HG03469 (cell line): ENCODE results near the gene BTRC.
"Not testable (repeated sequence)": the region's sequence is repeated elsewhere in the genome, so short reads cannot be mapped to it uniquely, and the experiment has no call there.

ENCODE experiments used
- ATAC-seq: cut with Tn5 transposase; IDR thresholded peaks from one replicate; pipeline ENCODE4 v1.9.1; 2021; ENCODE audit warnings: mild to moderate bottlenecking, moderate library complexity, moderate number of reproducible peaks; ENCODE audit not compliant: unreplicated experiment

BTRC gene

DNA sequence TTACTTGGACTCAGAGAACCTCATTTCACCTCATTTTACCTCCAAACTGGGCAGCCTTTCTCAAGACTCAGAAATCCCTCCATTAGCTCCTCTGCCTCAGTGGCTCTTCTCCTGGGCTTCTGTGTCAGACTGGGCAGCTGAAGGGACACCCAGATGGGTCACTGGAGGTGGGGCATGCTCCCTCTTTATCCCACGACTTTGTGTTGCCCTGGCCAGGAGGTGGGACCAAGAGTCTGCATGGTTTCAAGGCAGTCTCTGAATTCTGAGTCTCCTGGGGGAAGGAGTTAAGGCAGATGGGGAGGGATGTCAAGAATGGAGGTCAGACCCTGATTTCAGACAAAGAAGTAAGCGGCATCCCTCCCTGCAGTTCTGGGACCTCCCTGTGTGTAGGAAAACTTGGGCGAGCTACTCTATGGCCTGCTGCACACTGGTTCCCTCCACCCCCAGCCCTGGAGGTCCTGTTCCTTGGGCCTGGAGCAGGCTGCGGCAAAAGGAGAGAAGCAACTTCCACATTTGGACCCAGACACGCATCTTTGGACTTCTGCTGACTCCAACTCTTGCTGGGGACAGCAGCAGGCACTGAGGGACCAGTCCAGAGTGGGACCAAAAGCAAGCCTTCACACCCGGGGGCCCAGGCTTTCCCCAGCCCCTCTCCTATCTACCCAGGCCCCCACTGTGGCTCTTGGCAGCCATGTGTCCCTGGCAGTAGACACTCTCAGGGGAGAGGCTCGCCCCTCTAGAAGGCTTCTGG is 223.3 kb downstream of the BTRC start:
- no peak for ATAC-seq

DNA sequence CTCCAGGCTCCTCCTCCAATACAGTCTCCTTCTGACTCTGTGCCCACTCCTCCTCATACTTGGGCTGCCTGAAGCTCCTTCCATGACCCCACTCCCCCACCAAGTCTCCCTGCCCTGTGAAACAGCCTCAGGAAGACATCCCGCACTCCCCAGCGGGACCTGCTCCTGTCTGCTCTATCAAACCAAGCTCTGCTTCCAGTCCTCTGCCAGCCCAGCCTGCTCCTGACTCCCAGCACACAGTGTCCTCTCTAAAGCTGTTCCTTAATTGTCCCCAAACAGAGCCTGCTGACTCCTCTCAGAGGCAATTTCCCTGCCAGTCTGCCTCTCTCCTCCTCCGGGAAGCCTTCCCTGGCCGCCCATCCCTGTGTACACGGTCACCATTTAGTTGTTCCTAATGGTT is 224.2 kb downstream of the BTRC start:
- ATAC-seq: no peak

DNA sequence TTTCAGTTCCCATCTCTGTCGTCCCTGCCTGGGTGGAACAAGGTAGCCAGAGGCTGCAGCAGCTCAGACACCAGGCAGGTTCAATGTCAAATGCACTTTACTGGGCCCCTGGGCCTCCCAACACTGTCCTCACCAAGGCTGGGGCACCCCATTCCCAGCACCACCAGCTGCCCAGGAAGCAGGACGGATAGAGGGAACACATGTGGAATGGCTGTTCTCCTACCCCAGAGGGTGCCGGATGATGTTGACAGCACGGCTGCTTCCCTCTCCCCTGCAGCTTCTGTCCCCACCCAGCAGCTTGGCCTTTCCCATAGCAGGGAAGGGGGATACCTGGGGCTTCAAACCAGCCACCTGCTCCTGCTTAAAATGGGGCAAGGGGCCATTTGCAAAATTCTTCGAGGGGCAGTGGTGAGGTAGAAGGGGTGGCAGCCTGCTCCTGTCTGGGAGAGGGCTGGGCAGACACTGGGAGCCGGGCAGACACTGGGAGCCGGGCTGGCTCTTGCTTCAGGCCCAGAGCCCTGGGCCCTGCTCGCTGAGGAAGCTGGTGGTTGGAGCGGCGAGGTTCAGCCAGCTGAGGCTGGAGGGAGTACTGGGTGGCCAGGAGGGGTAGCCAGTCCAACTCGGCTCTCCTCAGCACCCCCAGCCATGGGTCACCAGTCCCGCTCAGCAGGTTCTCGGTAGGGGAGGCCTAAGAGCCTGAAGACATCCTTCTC is 225.0 kb downstream of the BTRC start:
- no peak for ATAC-seq

DNA sequence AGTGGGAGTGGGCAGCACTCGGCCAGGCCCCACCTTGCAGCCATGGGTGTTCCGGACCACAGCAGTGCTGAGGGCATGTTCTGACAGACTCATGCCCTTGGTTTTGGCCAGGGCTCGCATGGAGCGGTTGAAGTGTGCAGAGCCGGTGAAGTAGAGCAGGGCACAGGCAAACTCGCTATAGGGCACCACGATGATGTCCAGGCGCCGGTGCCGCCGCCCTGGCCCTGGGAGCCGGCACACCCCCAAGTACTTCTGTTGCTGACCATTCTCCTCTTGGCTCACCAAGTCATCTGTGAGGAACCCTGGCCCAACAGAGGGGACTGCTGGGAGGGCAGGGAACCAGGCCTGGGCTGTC is 225.5 kb downstream of the BTRC start:
- no peak for ATAC-seq

DNA sequence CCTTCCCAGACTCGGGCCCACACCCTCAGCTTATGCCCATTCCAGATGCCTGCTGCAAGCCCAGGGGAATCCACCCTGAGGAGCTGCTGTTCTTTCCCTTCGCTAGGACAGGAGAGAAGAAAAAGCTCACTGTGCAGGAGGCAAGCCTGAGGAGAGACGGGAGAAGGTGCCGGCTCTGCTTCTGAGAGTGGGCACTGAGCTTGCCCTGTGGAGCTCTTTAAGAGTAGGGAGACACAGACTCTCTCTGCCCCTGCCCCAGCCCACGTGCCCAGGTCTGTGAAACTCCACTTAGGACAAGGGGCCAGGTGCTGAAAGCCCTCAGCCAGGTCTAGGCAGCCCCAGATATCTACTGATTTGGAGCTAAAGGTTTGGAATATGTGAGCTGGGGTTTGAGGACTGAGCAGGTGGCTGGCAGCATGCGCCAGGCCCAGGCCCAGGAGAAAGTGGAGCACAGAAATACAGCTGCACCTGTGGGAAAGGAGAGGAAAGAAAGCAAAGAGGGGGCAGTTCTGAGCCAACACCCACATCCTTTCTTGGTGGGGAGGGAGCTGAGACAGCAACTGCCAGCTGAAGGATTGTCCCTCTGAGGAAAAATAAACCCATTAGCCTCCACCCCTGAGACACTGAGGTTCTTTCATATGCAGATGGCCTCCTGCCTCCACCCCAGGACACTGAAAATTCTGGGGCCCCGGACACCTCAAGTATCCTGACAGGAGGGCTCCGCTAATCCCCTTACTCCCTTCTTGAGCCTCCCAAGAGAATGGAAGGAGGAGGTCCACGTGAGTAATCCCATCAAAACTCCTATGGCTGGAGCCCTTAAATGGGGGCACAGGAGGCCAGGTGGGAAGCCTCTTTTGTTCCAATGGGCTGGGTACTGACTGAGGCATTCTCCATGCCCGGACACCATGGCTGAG is 226.8 kb downstream of the BTRC start:
- ATAC-seq: no peak

DNA sequence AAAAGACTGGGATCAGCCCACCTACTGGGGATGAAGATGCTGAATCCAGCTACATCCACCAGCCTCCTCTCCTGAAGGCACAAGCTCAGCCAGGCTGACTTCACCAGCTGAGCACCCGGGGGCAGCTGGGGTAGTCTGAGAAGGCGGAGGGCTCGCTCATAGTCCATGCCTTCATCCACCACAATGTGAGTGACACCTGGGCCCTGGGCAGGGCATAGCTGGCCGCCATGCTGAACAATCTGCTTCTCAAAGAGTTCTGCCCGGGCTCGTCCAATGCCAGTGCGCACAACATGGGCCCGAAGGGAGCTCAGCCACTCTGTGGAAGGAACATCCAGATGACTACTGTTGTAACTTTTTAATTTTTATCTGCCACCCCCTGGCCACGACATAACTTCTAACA is 231.9 kb downstream of the BTRC start:
- no peak for ATAC-seq

DNA sequence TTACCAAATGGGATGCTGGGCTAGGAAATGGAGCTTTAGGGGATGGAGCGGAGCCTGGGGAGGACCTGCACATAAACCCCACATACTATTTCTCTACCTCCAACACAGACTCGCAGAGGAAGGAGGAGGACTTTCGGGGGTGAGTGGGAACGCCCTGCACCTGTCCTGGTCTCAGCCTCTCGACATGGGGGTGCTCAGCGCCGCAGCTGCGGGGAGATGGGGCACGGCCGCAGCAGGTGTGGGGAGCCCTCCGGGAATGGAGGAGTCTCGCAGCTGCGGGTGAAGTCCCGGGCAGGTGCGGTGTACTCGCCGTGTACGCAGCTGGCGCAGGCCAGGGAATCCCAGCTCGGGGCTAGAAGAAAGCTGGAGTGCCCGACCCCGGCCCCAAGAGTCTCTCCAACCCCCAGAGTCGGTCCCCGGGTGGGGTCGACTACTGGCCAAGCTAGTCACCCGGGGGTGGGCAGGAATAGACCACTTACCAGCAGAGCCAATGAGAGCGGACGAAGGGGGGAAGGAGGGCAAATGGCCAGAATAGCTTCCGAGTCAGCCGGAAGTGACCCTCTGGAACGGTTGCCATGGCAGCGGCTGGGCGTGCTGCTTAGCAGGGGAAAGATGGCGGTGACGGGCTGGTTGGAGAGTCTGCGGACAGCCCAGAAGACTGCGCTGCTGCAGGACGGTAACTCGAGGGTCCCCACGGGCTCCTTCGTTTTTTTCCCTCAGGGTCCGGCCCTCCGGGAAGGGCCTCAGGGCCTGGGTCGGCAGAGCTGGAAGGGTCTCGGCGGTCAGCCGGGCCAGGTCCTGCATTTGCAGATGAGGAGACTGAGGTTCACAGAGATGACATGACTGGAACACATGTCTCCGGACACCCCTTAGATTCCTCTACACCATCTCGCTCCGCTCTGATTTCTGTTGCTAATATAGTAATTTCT is 234.0 kb downstream of the BTRC start, which contains the start of the genes DPCD and POLL:
DPCD (plus strand) TSS at position 597 of the 929 bp plus-strand sequence; CDS start at position 613, 16 bp downstream.
POLL (minus strand) TSS at position 533 of the 929 bp plus-strand sequence. CDS start 897 bp downstream, outside the sequence.
- peak; percentile 83 for ATAC-seq

DNA sequence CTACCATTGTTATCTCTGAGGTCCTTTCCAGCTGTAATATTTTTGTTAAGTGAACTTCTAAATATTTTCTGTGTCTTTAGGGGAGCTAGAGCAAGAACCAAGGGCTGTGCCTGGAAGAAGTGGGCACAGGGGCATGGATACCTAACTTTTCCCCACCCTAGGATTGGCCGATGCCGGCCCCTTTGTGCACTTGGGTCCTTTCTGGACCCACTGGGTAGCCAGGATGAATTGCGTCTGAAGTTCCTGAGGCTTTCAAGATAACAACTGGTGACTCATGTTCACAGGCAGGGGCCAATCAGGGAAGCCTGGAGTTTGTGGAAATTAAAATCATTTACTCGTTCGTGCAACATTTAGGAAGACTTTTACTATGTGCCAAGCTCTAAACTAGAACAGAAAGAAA is 234.9 kb downstream of the BTRC start:
- no peak for ATAC-seq

DNA sequence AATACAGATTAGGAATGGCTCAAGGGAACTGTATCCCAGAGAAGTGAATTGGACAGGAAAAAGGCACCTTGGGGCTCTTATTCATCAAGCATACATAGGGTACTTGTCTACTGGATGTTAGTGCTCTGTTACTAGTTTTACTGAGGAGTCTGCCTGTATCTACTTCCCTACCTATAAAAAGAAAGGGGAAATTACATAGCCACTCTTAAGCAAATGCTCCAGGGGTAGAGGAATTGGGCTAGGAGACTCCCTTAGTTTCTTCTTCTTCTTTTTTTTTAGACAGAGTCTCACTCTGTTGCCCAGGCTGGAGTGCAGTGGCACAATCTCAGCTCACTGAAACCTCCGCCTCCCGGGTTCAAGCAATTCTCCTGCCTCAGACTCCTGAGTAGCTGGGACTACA is 239.4 kb downstream of the BTRC start:
- ATAC-seq: not testable (repeated sequence)

DNA sequence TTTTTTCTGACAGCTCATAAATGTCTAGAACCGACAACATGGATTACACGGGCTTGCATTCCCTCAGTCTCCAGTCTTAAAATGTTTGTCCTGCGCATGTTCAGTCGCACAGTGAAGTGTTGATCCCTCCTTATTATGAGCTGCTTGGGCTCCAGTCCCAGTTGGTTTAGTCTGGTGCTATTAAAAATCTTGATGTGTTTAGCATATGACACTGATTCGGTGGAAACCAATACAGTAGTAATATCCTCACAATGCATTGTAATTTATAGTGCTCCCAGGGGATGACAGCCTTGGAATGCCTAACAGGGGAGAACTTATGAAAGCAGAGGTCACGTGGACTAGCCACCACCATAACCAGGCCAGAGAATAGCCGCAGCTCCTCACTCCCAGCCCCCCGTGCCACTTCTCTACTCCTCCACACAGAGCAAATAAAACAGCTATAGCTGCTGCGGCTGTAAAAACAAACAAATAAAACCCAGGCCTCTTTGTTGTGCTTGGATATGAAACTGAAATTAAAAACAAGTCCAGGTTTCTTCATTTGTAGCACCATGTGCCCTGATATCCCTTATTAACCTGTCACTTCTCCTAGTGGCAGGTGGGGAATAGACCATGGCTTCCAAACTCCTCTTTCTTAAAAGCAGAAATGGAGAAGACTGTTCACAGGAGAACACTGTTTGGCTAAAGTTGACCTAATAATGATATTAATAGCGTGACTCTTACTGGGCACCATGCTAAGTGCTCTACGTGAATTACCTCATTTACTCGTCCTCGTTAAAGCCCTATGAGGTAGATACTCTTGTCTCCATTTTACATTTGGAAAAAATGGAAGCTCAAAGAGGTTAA is 241.8 kb downstream of the BTRC start:
- ATAC-seq: no peak

DNA sequence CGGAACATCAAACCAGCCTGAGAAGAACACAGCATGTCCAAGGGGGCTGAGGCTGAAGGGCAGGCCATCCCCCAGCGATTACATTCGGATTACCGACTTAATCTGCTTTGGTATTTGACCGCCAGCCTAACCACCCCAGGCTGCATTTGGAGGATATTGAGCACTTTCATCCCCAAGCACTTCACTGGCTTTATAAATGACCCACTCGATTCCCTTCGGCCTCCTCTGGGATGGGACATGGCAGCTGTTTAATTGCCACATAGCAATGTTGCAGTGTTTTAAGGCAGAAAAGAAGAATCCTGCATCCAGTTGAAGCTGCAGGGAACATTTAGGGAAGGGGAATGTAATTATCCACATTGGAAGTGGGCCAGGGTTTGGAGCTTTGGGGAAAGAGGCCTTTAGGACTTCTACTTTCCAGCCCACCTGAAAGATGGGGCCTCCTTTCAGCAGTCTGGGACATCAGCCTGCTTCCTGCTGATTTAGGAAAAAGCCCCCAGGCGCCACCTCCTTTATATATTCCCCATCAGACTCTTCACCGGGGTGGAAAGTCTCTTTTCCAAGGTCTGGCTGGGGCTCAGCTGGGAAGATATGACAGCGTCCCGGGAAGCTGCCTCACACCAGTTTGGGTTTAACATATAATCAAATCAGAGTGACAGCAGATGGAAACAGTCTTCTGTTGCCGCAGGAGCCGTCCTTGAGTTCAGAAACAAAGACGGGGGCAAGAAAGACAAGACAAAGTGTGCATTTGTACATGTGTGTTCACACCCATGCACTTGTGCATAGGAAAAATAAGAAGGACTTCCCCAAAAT is 243.3 kb downstream of the BTRC start:
- no peak for ATAC-seq

DNA sequence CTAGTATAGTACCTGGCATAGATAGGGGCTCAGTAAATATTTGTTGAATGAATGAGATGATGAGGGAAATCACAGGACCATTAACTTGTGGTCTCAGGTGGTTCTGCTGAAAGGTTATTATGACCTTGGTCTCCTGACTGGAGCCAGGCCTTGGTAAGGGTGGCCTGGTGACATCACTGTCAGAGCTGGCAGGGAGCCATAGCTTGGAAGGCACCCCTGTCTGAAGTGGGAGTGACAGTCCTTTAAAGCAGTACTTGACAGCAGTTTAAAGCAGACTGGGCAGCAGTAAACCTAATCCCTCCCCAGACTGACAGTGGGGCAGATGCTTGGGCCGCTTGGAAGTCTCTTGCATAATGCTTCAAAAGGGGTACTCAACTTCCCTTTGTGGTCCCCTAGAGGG is 247.6 kb downstream of the BTRC start:
- no peak for ATAC-seq

DNA sequence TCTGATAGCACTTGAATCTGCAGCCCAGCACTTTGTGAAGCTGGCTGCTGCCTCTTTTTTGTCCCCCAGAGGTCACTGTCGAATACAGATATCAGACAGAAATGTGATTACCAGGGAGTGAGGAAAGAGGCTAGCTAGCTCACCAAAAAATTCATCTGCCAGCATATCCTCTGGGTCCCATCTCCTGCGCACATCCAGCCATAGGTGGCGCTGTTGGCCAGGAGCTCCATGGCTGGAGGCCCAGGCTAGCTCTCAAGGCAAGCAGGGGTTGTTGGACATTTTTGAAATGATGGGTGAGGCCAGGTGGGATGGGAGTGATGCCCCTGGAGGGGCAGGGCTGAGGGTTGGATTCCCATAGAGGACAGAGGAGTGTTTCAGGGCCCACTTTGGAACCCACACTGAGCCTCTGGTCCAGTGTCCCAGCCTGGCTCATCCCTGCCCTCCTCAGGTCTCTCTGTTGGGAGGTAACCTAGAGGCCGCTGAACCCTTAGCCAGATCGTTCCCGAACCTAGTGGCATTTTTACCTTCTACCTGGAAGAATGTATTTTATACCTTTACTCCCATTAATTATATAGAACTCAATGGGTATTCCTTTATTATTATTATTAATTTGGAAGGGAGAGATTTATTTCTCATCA is 248.9 kb downstream of the BTRC start:
- ATAC-seq: no peak
